Hippocampal formation (tissue), 2 donors: Measurements from ENCODE around the gene PDZD2.
A peak's percentile ranks its signal among the peaks of the same experiment; 100 is the strongest.
"Not testable (repeated sequence)": the region's sequence is repeated elsewhere in the genome, so short reads cannot be mapped to it uniquely, and the experiment has no call there.

Source experiments
- DNase-seq, 2 donors: peaks; one replicate each; lab custom pipeline; 2025; lab: John Stamatoyannopoulos, UW

The PDZD2 gene

GRCh38 chr5:31638748-31639418, at the start of gene PDZD2:
Gene PDZD2 (plus strand): TSS chr5:31639131.
- peak; percentile 72 to 84 for DNase-seq

- no peak for DNase-seq
Measured at GRCh38 chr5:31593665-31594064, 45.3 kb upstream of the PDZD2 start.

DNA sequence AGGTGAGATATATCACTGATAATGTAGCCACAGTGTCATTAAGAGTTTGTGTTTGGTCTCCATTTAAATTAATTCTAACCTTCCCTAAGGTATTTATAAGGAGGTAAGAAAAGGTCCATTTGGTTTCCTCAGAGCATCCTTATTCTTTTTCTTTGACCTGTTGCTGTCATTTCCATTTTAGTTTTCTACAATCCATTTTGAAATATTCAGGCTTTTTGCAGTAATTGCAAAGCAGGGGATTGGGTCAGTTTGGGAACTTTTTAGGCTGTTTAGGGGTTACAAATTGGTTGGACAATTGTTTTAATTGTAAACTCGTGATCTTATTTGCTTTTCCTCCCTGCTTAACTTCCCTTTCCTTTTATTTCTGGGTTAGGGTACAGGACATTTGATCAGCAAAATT, 42.6 kb upstream of the PDZD2 start:
- no peak for DNase-seq

DNA sequence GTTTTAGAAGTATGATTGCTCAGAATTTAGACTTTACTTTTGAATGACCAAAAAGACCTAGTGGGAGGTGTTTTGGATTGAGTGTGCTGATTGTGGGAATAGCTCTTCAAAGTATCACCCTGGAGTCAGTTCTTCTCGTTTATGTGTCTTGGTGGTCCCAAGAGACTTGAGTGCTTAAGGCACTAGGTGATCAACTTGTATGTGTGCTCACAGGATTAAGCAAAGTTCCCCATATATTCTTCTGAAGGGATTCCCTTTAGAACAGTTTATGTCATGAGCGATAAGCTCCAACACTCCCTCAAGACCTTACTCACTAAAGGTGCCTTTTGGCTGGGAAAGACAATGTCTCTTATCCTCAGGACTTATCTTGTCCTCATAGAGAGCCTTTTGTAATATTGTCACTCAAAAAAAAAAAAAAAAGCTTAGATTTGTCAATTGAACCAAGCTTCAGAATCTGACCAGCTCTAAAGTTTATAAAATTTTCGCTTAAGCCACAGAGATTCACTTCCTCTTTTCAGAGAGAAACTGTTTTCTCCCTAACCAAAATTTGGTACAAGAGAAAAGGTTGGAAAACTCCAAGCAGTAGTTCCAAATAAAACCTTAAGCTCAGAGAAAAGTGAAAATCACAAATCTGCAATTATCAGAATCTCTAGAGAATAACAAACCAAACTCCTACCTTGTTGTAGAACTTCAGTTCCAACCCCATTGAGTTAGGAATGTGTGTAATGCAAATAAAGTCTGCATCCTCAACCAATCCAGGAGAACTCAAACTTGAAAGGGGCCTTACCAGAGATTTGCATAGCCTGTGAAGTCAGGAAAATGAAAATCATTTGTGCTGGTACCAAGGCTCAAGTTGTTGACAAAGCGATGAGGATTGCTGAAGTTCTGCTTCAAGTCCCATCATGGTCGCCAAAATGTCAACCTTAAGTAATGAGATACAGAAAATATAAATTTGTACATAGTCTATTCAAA, 40.0 kb upstream of the PDZD2 start:
- DNase-seq: no peak

DNA sequence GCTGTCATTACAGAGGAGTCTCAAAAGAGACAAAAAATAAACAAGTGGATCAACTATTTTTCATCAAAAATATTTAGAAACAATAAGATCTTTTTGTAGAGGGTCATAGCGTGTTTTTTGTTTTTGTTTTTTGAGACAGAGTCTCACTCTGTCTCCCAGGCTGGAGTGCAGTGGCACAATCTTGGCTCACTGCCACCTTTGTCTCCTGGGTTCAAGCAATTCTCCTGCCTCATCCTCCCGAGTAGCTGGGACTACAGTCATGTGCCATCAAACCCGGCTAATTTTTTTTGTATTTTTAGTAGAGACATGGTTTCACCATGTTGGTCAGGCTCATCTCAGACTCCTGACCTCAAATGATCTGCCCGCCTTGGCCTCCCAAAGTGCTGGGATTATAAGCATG, 36.6 kb upstream of the PDZD2 start:
- not testable (repeated sequence) for DNase-seq

GRCh38 chr5:31604240-31604639, 34.7 kb upstream of the PDZD2 start:
- DNase-seq: no peak

GRCh38 chr5:31604644-31605043, 34.3 kb upstream of the PDZD2 start:
- DNase-seq: no peak

DNA sequence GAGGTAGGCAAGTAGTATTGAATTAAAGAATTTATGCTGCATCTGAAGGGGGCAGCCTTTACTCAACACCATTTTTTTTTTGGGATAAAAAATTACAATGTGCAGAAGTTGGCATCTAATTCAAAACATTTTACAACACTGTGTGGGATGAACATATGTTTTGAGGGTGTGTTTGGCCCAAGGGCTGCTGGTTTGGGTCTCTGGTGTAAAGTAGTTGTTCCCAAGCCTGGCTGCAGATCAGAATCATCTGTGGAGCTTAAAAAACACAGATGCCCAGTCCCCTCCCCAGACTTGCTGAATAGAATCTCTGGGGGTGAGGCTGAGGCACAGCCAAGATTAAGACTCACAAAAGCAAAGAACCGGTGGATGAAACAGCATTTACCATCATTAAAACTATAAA, 33.0 kb upstream of the PDZD2 start:
- peak in 1 of 2 donors; percentile 48 for DNase-seq

DNA sequence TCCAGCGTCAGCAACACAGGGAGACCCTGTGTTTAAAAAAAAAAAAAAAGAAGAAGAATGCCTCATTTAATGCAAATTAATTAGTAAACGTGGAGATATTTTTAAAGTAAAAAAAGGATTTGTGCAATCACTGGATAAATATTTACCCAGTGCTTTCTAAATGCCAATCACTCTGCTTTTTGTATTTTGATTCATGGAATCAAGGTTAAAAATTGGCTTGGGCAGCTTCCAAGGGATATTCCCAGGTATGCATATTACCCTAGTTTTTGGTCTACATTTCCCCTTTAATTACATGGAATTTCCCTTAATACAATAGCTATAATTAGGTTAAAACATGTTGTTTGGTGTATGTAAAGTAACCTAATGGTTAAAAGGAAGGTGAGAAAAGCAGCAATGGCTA, 31.4 kb upstream of the PDZD2 start:
- DNase-seq: no peak

DNA sequence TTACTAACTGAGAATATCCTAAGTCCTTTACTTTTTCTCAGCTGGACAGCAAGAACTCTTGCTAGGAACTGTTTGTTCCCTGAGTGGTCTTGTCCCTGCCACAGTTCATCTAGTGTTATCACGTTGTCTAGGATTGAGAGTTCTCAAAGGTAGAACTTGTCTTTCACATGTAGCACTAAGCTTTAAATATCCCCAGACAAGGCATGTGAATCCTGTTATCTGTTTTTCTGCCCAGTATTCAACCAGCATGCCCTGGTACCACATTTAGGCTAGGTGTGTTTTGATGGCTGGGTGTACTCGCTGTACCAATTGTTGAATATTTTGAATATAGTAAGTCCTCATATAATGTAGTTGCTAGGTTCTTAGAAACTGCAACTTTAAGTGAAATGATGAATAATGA, 27.9 kb upstream of the PDZD2 start:
- no peak for DNase-seq

DNA sequence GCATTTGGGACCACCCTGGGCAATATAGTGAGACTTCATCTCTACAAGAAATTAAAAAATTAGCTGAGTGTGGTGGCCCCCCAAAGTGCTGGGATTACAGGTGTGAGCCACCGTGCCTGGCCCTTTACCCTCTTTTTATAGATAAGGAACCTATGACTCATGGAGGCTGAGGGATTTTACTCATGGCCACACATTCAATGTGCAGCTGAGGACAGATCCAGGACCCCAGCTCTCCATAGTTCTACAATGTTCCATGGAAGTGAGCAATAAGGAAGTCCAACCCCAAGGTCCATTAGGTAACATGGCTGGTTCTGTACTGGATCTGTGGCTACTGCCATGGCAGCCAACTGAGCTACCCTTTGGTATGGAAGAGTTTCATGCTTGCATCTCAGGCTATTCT, 25.3 kb upstream of the PDZD2 start:
- no peak for DNase-seq

GRCh38 chr5:31614151-31615020, 24.5 kb upstream of the PDZD2 start:
- no peak for DNase-seq

DNA sequence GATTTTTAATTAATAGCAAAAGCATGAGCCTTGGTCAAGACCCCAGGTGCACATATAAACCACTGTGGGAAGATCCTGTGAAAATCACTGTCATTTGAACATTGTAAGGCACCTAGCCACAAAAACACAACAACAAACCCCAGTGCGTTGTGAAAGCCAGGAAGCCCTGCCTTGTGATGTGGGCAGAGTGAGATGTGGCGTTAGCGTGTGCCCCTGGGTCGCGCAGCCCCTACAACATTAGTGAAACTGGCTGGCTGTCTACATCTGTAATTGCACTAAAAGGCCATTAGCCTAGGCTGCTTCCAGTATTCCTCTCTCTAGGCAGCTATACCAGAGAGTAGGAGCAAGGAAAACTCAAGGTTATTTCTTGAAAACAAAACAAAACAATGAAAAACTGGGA, 21.1 kb upstream of the PDZD2 start:
- DNase-seq: no peak

DNA sequence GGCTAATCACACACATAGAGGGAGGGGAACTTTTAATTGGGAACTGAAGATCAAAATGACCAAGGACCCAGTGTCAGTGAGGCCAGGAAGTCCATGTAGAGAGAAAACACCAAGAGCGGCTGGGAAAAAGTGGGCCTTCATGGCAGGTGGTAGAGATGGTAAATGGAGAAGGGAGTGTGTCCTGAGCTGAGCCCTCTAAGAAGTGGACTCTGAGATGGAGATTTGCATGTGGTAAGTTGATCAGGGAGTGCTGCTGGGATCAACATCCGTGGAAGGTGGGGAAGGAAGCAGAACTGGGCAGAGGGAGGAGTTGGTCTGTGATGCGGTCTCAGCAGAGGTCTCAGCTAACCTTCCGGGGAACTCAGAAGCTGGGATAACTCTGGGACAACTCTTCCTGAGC, 18.9 kb upstream of the PDZD2 start:
- no peak for DNase-seq

DNA sequence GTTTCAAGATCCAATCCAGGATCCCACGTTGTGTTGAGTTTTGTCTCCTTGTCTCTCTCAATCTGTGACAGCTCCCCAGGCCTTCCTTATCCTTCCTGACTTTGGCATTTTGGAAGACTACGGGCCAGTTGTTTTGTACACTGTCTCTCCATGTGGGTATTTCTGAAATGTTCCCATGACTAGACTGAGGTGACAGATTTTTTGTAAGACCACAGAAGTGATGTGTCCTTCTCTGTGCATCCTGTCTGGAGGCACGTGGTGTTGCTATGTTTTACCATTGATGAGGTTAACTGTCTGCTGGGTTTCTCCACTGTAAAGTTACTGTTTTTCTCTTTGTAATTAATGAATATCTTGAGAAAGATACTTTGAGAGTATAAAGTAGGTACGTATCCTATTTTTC, 15.7 kb upstream of the PDZD2 start:
- no peak for DNase-seq

- no peak for DNase-seq
Measured at GRCh38 chr5:31625394-31625793, 13.5 kb upstream of the PDZD2 start.

DNA sequence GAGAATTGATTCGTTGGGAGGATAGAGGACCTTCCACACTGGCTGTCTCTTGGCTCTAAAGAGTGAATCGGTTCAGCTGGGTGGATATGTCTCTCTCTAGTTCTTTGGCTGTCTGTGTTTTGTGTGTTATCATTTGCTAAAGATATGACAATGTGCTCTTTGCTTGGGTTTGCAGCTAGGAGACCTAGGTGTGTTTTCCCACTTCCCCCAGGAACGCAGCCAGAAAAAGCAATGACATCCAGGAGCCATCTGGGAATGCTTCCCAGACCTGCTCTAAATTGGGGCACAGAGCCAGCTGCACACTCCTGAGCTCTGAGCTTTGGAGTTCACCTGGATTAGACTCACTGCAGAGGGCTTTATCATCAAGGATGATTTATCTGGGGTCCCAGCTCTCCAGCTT, 12.8 kb upstream of the PDZD2 start:
- no peak for DNase-seq

DNA sequence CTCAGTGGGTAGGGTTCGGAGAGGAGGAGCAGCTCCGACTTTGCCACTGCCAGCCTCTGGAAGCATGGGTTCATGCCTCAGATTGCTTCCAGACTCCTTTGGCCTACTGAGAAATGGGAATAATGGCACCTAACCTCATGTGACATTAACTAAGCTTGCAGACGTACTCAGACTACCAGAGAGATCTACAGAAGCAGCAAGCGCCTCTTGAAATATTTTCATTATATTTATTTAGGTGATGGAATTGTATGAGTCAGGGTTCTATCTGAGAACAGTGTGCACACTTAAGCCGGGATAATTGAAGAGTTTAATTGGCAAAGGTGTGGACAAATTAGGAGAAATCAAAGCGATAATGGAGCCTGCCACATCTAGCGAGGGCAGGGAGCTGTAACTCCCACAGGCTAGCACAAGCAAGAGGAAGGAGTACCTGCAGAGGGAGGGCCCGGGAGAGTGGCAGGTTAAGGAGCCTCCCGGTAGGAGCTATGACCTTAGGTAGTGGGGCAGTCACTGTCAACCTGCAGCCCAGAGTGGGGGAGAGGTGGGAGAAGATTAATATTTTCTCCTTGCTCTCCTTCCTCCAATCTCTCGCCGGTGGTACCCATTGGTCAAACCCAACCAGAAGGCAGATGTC, 12.2 kb upstream of the PDZD2 start:
- DNase-seq: no peak

DNA sequence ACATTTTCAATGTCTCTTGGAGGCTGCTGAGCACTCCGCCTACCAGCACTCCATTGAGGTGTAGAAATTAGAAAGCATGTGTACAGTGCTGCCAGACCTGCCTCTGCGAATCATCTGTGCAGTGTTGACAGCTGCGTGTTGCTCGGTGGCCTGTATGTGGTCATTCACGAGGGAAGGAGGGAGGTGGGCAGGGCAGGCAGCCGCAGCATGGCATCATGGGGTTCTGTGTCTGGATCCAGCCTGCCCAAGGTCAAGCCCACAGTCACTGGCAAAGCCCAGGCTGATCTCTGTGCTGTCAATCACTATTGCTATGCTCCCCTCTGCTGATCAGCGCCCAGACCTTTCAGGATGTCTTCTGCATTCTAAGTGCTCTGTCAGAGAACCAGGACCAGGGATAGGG, 8.0 kb upstream of the PDZD2 start:
- no peak for DNase-seq

DNA sequence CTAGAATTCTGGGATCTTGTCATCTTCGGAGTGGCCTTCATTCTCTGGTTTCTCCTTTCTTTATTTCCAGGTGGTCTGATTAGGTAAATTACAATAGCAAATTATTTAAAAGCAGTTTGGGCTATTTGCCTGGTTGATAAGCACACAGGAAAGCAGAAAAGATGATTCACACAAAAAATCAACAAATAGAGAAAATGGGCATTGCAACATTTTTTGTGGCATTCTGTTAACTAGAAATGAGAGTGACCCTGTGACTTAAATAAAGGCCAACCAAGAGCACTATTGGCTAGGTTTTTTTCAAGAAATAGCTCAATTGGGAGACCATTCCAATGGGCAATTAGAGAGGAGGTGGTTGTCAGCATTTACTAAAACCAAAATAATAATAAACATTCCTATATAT, 6.5 kb upstream of the PDZD2 start:
- DNase-seq: no peak

DNA sequence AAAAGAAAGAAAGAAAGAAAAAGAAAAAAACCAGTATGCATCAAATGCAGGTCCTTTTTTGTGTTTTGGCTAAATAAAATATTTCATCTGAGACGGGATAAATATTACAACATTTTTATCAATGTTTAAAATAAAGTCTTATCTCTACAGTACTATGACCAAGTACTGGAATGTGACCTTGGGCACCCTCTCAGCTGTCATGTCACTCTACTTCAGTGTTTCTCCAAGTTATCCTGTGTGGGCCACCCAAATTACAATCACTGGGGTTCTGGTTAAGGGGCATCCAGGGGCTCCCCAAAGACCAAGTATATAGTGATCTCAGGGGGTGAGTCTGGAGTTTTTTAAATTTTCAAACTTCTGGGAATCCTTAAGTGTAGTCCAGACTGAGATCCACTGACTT, 3.5 kb upstream of the PDZD2 start:
- no peak for DNase-seq

GRCh38 chr5:31637851-31638250, 1.1 kb upstream of the PDZD2 start:
- no peak for DNase-seq
